HepG2 (cell line): Measurements from ENCODE around the gene SZRD1. TPM values are rescaled to one million over a fixed set of nuclear protein-coding genes. Genes with fewer than 3 reads are reported as not detected.

Experiments used
- ETS1 ChIP-seq: sonication (generic); formaldehyde crosslinking; IDR thresholded peaks from 2 replicates; pipeline ENCODE4 v1.4.0; 2020; ENCODE audit warnings: missing genetic modification reagents
- KMT2A ChIP-seq: sonication (generic); formaldehyde crosslinking; IDR thresholded peaks from 2 replicates; pipeline ENCODE4 v1.4.0; 2020; ENCODE audit warnings: missing genetic modification reagents
- NKX3-1 ChIP-seq: sonication (generic); formaldehyde crosslinking; IDR thresholded peaks from 2 replicates; pipeline ENCODE4 v1.5.0; 2020; ENCODE audit warnings: missing genetic modification reagents
- ZNF264 ChIP-seq: sonication (generic); formaldehyde crosslinking; IDR thresholded peaks from 2 replicates; pipeline ENCODE4 v1.4.0; 2020; ENCODE audit warnings: missing genetic modification reagents
- polyA plus RNA-seq, 8 experiments: library from polyadenylated mRNA; depleted of rRNA in 3 of 8; stranded (reverse) in 7 of 8; unstranded in 1 of 8; fragments of >200 nt; fragmentation: Illumina TruSeq in 4 of 8; extraction: Trizol in 4 of 8; gene quantifications; 2 replicates each; pipeline versions ENCODE4 v1.2.1 to v1.2.3, GENCODE V29; 2011 to 2016; ENCODE audit warnings: low read depth in 4 of 8, missing spikeins in 1 of 8, mixed read lengths in 1 of 8; ENCODE audit not compliant: insufficient read depth in 1 of 8
- total RNA-seq, 5 experiments: library from RNA; depleted of rRNA; stranded (reverse); fragments of >200 nt; fragmentation: Illumina TruSeq; extraction: Trizol; gene quantifications; 2 replicates each; pipeline ENCODE4 v1.2.3, GENCODE V29; 2016; ENCODE audit warnings: low read depth in 1 of 5
- TF ChIP-seq, protein P1 (sequence below): sonication (generic); formaldehyde crosslinking; IDR thresholded peaks from 2 replicates; pipeline ENCODE4 v1.4.0; 2020; ENCODE audit warnings: missing genetic modification reagents
- TF ChIP-seq, protein P2 (sequence below): sonication (generic); formaldehyde crosslinking; IDR thresholded peaks from 2 replicates; pipeline ENCODE4 v1.5.1; 2020; ENCODE audit warnings: missing genetic modification reagents, mild to moderate bottlenecking, borderline replicate concordance
- TF ChIP-seq, protein P3 (sequence below): sonication (generic); formaldehyde crosslinking; IDR thresholded peaks from 2 replicates; pipeline ENCODE4 v1.8.1; 2022; ENCODE audit warnings: low read depth, mild to moderate bottlenecking, missing genetic modification reagents
- TF ChIP-seq, protein P4 (sequence below): sonication (generic); formaldehyde crosslinking; IDR thresholded peaks from 2 replicates; pipeline ENCODE4 v1.4.0; 2020; ENCODE audit warnings: mild to moderate bottlenecking, missing genetic modification reagents
- TF ChIP-seq, protein P5 (sequence below): sonication (generic); formaldehyde crosslinking; IDR thresholded peaks from 2 replicates; pipeline ENCODE4 v1.4.0; 2020; ENCODE audit warnings: mild to moderate bottlenecking, missing genetic modification reagents

Gene SZRD1
- total and polyA plus RNA-seq, 2 of the 13 experiments (the other 11 are each of a cell fraction or from before 2014, with no cell fraction given), result 28.5 to 41.4 TPM

DNA sequence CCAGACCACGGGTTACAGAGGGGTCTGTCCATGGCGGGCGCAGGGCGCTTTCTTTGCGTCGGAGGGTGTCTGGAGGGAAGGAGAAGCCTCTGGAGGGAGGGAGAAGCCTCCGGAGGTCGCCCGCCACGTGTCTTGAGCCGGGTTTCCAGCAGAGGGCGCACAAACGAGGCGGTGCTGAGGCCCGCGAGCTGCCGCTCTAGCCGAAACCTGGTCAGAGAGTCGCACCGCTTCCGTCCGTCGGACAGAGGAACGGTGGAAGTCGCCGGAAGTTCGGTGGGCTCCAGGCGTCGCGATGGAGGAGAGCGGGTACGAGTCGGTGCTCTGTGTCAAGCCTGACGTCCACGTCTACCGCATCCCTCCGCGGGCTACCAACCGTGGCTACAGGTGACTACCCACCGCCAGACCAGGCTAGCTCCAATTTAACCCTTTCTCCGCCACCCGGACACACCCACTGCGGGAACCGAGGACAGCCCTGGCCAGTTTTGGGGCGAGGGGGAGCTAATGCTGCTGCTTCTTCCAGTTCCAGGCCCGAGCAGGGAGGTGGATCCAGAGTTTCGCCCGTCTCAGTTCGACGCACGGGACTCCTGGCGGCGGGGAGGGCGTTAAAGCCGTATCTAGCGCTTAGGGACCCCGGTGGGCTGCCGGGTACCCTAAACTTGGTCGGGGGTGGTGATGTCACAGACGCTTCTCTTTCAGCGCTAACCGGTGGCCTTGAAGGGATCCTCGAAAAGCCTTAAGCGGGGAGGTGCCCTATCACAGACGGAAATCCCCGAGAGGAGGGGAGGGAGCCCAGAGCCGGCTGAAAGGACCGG, 73.6 kb downstream of the SZRD1 start, which contains the start of gene NECAP2 (continued):
- TF ChIP-seq, protein P1, sequence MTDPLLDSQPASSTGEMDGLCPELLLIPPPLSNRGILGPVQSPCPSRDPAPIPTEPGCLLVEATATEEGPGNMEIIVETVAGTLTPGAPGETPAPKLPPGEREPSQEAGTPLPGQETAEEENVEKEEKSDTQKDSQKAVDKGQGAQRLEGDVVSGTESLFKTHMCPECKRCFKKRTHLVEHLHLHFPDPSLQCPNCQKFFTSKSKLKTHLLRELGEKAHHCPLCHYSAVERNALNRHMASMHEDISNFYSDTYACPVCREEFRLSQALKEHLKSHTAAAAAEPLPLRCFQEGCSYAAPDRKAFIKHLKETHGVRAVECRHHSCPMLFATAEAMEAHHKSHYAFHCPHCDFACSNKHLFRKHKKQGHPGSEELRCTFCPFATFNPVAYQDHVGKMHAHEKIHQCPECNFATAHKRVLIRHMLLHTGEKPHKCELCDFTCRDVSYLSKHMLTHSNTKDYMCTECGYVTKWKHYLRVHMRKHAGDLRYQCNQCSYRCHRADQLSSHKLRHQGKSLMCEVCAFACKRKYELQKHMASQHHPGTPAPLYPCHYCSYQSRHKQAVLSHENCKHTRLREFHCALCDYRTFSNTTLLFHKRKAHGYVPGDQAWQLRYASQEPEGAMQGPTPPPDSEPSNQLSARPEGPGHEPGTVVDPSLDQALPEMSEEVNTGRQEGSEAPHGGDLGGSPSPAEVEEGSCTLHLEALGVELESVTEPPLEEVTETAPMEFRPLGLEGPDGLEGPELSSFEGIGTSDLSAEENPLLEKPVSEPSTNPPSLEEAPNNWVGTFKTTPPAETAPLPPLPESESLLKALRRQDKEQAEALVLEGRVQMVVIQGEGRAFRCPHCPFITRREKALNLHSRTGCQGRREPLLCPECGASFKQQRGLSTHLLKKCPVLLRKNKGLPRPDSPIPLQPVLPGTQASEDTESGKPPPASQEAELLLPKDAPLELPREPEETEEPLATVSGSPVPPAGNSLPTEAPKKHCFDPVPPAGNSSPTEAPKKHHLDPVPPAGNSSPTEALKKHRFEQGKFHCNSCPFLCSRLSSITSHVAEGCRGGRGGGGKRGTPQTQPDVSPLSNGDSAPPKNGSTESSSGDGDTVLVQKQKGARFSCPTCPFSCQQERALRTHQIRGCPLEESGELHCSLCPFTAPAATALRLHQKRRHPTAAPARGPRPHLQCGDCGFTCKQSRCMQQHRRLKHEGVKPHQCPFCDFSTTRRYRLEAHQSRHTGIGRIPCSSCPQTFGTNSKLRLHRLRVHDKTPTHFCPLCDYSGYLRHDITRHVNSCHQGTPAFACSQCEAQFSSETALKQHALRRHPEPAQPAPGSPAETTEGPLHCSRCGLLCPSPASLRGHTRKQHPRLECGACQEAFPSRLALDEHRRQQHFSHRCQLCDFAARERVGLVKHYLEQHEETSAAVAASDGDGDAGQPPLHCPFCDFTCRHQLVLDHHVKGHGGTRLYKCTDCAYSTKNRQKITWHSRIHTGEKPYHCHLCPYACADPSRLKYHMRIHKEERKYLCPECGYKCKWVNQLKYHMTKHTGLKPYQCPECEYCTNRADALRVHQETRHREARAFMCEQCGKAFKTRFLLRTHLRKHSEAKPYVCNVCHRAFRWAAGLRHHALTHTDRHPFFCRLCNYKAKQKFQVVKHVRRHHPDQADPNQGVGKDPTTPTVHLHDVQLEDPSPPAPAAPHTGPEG (CRISPR knock-in tag), result peak; percentile 85; the same call in 1 of the 2 replicates
- TF ChIP-seq ETS1 (CRISPR knock-in tag), result peak; percentile 32; the same call in 1 of the 2 replicates
- no peak for TF ChIP-seq NKX3-1 (CRISPR knock-in tag)
- TF ChIP-seq KMT2A (CRISPR knock-in tag), result peak; percentile 97
- TF ChIP-seq, protein P2, sequence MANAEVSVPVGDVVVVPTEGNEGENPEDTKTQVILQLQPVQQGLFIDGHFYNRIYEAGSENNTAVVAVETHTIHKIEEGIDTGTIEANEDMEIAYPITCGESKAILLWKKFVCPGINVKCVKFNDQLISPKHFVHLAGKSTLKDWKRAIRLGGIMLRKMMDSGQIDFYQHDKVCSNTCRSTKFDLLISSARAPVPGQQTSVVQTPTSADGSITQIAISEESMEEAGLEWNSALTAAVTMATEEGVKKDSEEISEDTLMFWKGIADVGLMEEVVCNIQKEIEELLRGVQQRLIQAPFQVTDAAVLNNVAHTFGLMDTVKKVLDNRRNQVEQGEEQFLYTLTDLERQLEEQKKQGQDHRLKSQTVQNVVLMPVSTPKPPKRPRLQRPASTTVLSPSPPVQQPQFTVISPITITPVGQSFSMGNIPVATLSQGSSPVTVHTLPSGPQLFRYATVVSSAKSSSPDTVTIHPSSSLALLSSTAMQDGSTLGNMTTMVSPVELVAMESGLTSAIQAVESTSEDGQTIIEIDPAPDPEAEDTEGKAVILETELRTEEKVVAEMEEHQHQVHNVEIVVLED (CRISPR knock-in tag), result peak; percentile 70; the same call in 1 of the 2 replicates
- TF ChIP-seq, protein P3, sequence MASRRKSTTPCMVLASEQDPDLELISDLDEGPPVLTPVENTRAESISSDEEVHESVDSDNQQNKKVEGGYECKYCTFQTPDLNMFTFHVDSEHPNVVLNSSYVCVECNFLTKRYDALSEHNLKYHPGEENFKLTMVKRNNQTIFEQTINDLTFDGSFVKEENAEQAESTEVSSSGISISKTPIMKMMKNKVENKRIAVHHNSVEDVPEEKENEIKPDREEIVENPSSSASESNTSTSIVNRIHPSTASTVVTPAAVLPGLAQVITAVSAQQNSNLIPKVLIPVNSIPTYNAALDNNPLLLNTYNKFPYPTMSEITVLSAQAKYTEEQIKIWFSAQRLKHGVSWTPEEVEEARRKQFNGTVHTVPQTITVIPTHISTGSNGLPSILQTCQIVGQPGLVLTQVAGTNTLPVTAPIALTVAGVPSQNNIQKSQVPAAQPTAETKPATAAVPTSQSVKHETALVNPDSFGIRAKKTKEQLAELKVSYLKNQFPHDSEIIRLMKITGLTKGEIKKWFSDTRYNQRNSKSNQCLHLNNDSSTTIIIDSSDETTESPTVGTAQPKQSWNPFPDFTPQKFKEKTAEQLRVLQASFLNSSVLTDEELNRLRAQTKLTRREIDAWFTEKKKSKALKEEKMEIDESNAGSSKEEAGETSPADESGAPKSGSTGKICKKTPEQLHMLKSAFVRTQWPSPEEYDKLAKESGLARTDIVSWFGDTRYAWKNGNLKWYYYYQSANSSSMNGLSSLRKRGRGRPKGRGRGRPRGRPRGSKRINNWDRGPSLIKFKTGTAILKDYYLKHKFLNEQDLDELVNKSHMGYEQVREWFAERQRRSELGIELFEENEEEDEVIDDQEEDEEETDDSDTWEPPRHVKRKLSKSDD (CRISPR knock-in tag), result peak; percentile 86; the same call in 1 of the 2 replicates
- 0 out of 2 replicates have a peak, but pooled peaks have one; percentile 33 for TF ChIP-seq ZNF264
- TF ChIP-seq, protein P4, sequence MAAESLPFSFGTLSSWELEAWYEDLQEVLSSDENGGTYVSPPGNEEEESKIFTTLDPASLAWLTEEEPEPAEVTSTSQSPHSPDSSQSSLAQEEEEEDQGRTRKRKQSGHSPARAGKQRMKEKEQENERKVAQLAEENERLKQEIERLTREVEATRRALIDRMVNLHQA (CRISPR knock-in tag), result 0 out of 2 replicates have a peak, but pooled peaks have one; percentile 54
- TF ChIP-seq, protein P5, sequence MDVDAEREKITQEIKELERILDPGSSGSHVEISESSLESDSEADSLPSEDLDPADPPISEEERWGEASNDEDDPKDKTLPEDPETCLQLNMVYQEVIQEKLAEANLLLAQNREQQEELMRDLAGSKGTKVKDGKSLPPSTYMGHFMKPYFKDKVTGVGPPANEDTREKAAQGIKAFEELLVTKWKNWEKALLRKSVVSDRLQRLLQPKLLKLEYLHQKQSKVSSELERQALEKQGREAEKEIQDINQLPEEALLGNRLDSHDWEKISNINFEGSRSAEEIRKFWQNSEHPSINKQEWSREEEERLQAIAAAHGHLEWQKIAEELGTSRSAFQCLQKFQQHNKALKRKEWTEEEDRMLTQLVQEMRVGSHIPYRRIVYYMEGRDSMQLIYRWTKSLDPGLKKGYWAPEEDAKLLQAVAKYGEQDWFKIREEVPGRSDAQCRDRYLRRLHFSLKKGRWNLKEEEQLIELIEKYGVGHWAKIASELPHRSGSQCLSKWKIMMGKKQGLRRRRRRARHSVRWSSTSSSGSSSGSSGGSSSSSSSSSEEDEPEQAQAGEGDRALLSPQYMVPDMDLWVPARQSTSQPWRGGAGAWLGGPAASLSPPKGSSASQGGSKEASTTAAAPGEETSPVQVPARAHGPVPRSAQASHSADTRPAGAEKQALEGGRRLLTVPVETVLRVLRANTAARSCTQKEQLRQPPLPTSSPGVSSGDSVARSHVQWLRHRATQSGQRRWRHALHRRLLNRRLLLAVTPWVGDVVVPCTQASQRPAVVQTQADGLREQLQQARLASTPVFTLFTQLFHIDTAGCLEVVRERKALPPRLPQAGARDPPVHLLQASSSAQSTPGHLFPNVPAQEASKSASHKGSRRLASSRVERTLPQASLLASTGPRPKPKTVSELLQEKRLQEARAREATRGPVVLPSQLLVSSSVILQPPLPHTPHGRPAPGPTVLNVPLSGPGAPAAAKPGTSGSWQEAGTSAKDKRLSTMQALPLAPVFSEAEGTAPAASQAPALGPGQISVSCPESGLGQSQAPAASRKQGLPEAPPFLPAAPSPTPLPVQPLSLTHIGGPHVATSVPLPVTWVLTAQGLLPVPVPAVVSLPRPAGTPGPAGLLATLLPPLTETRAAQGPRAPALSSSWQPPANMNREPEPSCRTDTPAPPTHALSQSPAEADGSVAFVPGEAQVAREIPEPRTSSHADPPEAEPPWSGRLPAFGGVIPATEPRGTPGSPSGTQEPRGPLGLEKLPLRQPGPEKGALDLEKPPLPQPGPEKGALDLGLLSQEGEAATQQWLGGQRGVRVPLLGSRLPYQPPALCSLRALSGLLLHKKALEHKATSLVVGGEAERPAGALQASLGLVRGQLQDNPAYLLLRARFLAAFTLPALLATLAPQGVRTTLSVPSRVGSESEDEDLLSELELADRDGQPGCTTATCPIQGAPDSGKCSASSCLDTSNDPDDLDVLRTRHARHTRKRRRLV (CRISPR knock-in tag), result peak; percentile 96
